ENCODE measurements around the gene CFAP97D1.
A peak's percentile ranks its signal among the peaks of the same experiment; 100 is the strongest.
"Not testable (repeated sequence)": the region's sequence is repeated elsewhere in the genome, so short reads cannot be mapped to it uniquely, and the experiment has no call there.

CFAP97D1 gene

GRCh38 chr17:43789482-43789881 lies 9.2 kb downstream of the CFAP97D1 start:
- no peak for TF ChIP-seq CTCF (IDR thresholded peaks at IDR 0.05; ENCODE audit: control insufficient read depth, extremely low read depth, insufficient read depth)

GRCh38 chr17:43790311-43790940 lies 10.2 kb downstream of the CFAP97D1 start:
- peak; percentile 36 for TF ChIP-seq CTCF (IDR thresholded peaks at IDR 0.05; ENCODE audit: control insufficient read depth, extremely low read depth, insufficient read depth)
- DNase-seq (ENCODE audit: low read depth) = no peak
- no peak overlapping the region for H3K4me3 ChIP-seq (ENCODE audit: low read depth, low read length)

More at GRCh38 chr17:43789482-43789881, 9.2 kb downstream of the CFAP97D1 start:
- no peak for DNase-seq (ENCODE audit: low read depth)
- no peak overlapping the region for H3K4me3 ChIP-seq (ENCODE audit: low read depth, low read length)

DNA sequence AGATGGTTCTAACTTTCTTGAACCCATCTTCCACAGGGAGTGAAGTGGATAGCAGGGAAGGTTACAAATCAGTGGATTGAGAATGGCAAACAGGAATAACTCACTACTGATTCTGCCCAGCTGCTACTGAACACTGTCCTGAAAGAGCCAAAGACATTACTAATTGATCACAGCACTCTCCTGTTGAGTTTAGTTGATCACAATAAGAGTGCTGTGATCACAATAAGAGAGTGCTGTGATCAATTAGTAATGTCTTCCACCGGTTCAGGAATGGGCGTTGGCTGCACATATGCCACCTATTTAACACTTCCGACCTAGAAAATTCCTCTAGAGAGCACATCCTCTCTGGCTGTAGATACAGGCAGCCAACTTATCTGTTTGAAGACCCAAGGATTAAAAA lies 11.4 kb downstream of the CFAP97D1 start:
- peak; percentile 76 for DNase-seq (ENCODE audit: low read depth)
- no peak for TF ChIP-seq CTCF (IDR thresholded peaks at IDR 0.05; ENCODE audit: control insufficient read depth, extremely low read depth, insufficient read depth)
- H3K4me3 ChIP-seq (ENCODE audit: low read depth, low read length) = no peak overlapping the region

DNA sequence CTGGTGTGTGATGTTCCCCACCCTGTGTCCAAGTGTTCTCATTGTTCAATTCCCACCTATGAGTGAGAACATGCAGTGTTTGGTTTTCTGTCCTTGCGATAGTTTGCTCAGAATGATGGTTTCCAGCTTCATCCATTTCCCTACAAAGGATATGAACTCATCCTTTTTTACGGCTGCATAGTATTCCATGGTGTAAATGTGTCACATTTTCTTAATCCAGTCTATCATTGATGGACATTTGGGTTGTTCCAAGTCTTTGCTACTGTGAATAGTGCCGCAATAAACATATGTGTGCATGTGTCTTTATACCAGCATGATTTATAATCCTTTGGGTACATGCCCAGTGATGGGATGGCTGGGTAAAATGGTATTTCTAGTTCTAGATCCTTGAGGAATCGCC lies 12.4 kb downstream of the CFAP97D1 start:
- H3K4me3 ChIP-seq (ENCODE audit: low read depth, low read length) = not testable (repeated sequence)

DNA sequence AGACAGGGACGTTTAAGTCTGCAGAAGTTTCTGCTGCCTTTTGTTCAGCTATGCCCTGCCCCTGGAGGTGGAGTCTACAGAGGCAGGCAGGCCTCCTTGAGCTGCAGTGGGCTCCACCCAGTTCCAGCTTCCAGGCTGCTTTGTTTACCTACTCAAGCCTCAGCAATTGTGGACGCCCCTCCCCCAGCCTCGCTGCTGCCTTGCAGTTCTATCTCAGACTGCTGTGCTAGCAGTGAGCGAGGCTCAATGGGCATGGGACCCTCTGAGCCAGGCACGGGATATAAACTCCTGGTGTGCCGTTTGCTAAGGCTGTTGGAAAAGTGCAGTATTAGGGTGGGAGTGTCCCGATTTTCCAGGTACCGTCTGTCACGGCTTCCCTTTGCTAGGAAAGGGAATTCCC lies 17.8 kb downstream of the CFAP97D1 start:
- H3K4me3 ChIP-seq (ENCODE audit: low read depth, low read length); DNase-seq (ENCODE audit: low read depth): not testable (repeated sequence)

More for the DNA sequence above, 12.4 kb downstream of the CFAP97D1 start:
- not testable (repeated sequence) for DNase-seq (ENCODE audit: low read depth)

- no peak for TF ChIP-seq CTCF (IDR thresholded peaks at IDR 0.05; ENCODE audit: control insufficient read depth, extremely low read depth, insufficient read depth)
- no peak for DNase-seq (ENCODE audit: low read depth)
These were observed 18.8 kb downstream of the CFAP97D1 start for GRCh38 chr17:43799047-43799446.

DNA sequence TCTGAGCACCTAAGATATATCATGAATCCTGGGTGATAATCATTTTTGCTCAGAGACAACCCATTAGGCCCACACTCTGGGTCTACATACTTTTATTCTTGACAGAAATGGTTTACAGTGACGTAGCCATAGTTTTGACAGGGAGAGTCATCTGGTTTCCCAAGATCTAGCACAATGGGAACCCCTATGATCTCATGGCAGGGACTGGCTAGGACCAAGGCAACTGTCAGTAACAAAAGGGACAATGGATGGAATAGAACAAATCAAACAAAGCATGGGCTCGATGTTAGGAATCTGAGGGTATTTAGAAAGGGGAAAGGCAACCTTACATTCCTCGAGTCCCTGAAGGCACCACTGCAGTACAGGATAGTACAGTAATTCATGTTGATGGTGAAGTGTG lies 20.5 kb downstream of the CFAP97D1 start:
- no peak for DNase-seq (ENCODE audit: low read depth)
- TF ChIP-seq CTCF (IDR thresholded peaks at IDR 0.05; ENCODE audit: control insufficient read depth, extremely low read depth, insufficient read depth) = no peak
- H3K4me3 ChIP-seq (ENCODE audit: low read depth, low read length) = no peak overlapping the region

More at GRCh38 chr17:43799047-43799446, 18.8 kb downstream of the CFAP97D1 start:
- no peak overlapping the region for H3K4me3 ChIP-seq (ENCODE audit: low read depth, low read length)

DNA sequence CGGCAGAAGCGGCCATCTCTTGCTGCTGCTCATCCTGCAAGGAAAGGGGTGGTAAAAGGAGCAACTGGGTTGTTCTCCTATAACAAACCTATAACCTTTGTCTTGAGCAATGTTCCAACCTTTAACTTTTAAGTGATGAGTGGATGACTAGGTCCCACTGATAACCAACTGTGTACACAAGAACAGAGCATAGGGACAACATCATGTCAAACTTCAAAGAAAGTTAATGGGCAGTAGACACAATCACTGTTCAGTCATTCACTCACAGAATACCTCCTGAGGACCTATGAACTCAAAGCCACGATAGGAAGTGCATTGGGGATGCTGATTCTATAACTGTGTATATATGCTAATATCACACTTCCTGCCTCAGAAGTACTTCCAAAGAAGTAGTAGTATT lies 21.6 kb downstream of the CFAP97D1 start:
- TF ChIP-seq CTCF (IDR thresholded peaks at IDR 0.05; ENCODE audit: control insufficient read depth, extremely low read depth, insufficient read depth) = no peak
- H3K4me3 ChIP-seq (ENCODE audit: low read depth, low read length) = no peak overlapping the region
- no peak for DNase-seq (ENCODE audit: low read depth)

Measured in LNCaP clone FGC (cell line).